ENCODE results near the gene SMAD3. TPM values are rescaled to one million over a fixed set of nuclear protein-coding genes. Genes with fewer than 3 reads are reported as not detected.
A peak's percentile ranks its signal among the peaks of the same experiment; 100 is the strongest.

Gene SMAD3
- total RNA-seq, 2 donors from 2014 or later, result 19.7 to 52.4 TPM

- H3K27ac ChIP-seq, result peak overlapping the region in 3 of 4 donors; percentile 86 to 90 (median 87)
- H3K36me3 ChIP-seq (replicated peaks in 1 of 2; ENCODE audit: insufficient read depth in 1 of 2, low read depth in 2 of 2), result no peaks in the 10 kb centered on the region
- no peak for DNase-seq
- 67 to 69% methylated on average over 11 of the region's 11 CpGs for WGBS, 2 donors
- no peak for TF ChIP-seq POLR2A (IDR thresholded peaks at IDR 0.05)
- no peak for TF ChIP-seq CTCF (IDR thresholded peaks at IDR 0.05)
- H3K4me1 ChIP-seq, result peaks cover 77% of the 10 kb centered on the region
- intact Hi-C loops (cut with DNase I), result no loop called here
- no peaks in the 10 kb centered on the region for H3K27me3 ChIP-seq
- no peak overlapping the region for H3K4me3 ChIP-seq
- ATAC-seq, result no peak
- no peaks in the 10 kb centered on the region for H3K9me3 ChIP-seq
Observed at GRCh38 chr15:67103869-67104268, 38.5 kb downstream of the SMAD3 start.

- Histone ChIP-seq H3K9me3 (no peaks in the 10 kb centered on the region), H3K4me3 (no peak overlapping the region), H3K27me3 (no peaks in the 10 kb centered on the region), H3K36me3 (replicated peaks in 1 of 2; ENCODE audit: insufficient read depth in 1 of 2, low read depth in 2 of 2) (no peaks in the 10 kb centered on the region), H3K4me1 (peaks cover 80% of the 10 kb centered on the region), H3K27ac (peak overlapping the region; percentile 86 to 90 (median 88))
- peak in 1 of 4 donors; percentile 37 for DNase-seq
- intact Hi-C loops (cut with DNase I), result no loop called here
- TF ChIP-seq POLR2A (IDR thresholded peaks at IDR 0.05), result no peak
- TF ChIP-seq CTCF (IDR thresholded peaks at IDR 0.05), result no peak
- 15 to 19% methylated on average over 8 of the region's 8 CpGs for WGBS, 2 donors
- no peak for ATAC-seq
Observed at GRCh38 chr15:67104510-67104909, 39.1 kb downstream of the SMAD3 start.

GRCh38 chr15:67105065-67105951, 39.9 kb downstream of the SMAD3 start:
- intact Hi-C loops (cut with DNase I), result no loop called here
- ATAC-seq (peak; percentile 70), DNase-seq (peak; percentile 62 to 83 (median 72))
- no peaks in the 10 kb centered on the region for H3K36me3 ChIP-seq (replicated peaks in 1 of 2; ENCODE audit: insufficient read depth in 1 of 2, low read depth in 2 of 2)
- no peaks in the 10 kb centered on the region for H3K9me3 ChIP-seq
- H3K27ac ChIP-seq, result peak overlapping the region; percentile 86 to 90 (median 88)
- no peaks in the 10 kb centered on the region for H3K27me3 ChIP-seq
- no peak overlapping the region for H3K4me3 ChIP-seq
- H3K4me1 ChIP-seq, result peaks cover 87% of the 10 kb centered on the region
- 27 to 50% methylated on average over 11 of the region's 11 CpGs for WGBS, 2 donors
- no peak for TF ChIP-seq POLR2A (IDR thresholded peaks at IDR 0.05)
- peak in 4 of 7 experiments; percentile 22 to 31 (median 26) for TF ChIP-seq CTCF (IDR thresholded peaks at IDR 0.05)

- Histone ChIP-seq H3K4me1 (peaks cover 80% of the 10 kb centered on the region), H3K36me3 (replicated peaks in 1 of 2; ENCODE audit: insufficient read depth in 1 of 2, low read depth in 2 of 2) (no peaks in the 10 kb centered on the region), H3K4me3 (no peak overlapping the region), H3K27ac (peak overlapping the region; percentile 86 to 90 (median 88)), H3K27me3 (no peaks in the 10 kb centered on the region), H3K9me3 (no peaks in the 10 kb centered on the region)
- intact Hi-C loops (cut with DNase I), result no loop called here
- DNase-seq (no peak), ATAC-seq (no peak)
- WGBS, 2 donors, result 67 to 81% methylated on average over 8 of the region's 8 CpGs
- no peak for TF ChIP-seq POLR2A (IDR thresholded peaks at IDR 0.05)
- TF ChIP-seq CTCF (IDR thresholded peaks at IDR 0.05), result no peak
Observed at GRCh38 chr15:67105991-67106763, 40.8 kb downstream of the SMAD3 start.

All from body of pancreas (tissue), 4 donors.